Testis (tissue), 3 donors: ENCODE data around the gene MEG3. TPM values are rescaled to one million over a fixed set of nuclear protein-coding genes. Genes with fewer than 3 reads are reported as not detected.

Experiments used
- DNase-seq: peaks from one replicate; pipeline ENCODE4 v3.0.0-alpha.2; 2019
- H3K27ac ChIP-seq, 2 donors: fragments of 200-600 bp; sonication (generic); one replicate each; pipeline ENCODE4 v1.5.1; 2019
- H3K27me3 ChIP-seq: fragments of 200-600 bp; sonication (generic); one replicate; pipeline ENCODE4 v1.5.1; 2019
- H3K36me3 ChIP-seq: fragments of 200-600 bp; sonication (generic); one replicate; pipeline ENCODE4 v1.5.1; 2017; ENCODE audit warnings: low read depth; ENCODE audit errors: missing control alignments
- H3K4me1 ChIP-seq: fragments of 200-600 bp; sonication (generic); one replicate; pipeline ENCODE4 v1.5.1; 2019
- H3K4me3 ChIP-seq, 2 donors: fragments of 200-600 bp; sonication (generic); one replicate each; pipeline ENCODE4 v1.5.1; 2017 to 2019
- H3K9me3 ChIP-seq: fragments of 200-600 bp; sonication (generic); one replicate; pipeline ENCODE4 v1.5.1; 2017
- POLR2A ChIP-seq: fragments of 450-650 bp; IDR thresholded peaks from one replicate; pipeline ENCODE4 v1.6.1; 2017; ENCODE audit warnings: antibody characterized with exemption, mild to moderate bottlenecking, moderate library complexity
- WGBS, 2 donors: methylation state at CpG; one replicate each; pipeline ENCODE4 v1.1.5; 2018; 5-methylcytosine and 5-hydroxymethylcytosine counted together
- intact Hi-C: fragments of 100-400 bp; cut with DNase I; formaldehyde crosslinking; loops from one replicate; pipeline ENCODE4 v1.15.1; 2023; ENCODE audit warnings: low total_unique reads
- polyA plus RNA-seq: library from polyadenylated mRNA; stranded (reverse); fragments of 350-450 nt; fragmentation: Illumina TruSeq; extraction: RNeasy Lipid Tissue Mini Kit (QIAGEN cat#74804); gene quantifications from one replicate; pipeline ENCODE4 v1.2.3, GENCODE V29; 2014; ENCODE audit warnings: low read depth, low replicate concordance; ENCODE audit not compliant: insufficient read depth
- total RNA-seq, 2 donors: library from RNA; depleted of rRNA; stranded (reverse); fragments of >200 nt; gene quantifications; one replicate each; pipeline ENCODE4 v1.2.3, GENCODE V29; 2016
- TF ChIP-seq, protein P1 (sequence below), 3 experiments: fragments of 450-650 bp in 2 of 3; fragments of 200-600 bp in 1 of 3; sonication (generic) in 1 of 3; IDR thresholded peaks; one replicate each; pipeline ENCODE4 v1.5.1; 2016 to 2019; ENCODE audit warnings: antibody characterized with exemption in 3 of 3, mild to moderate bottlenecking in 2 of 3, moderate library complexity in 1 of 3

MEG3 gene
- total and polyA plus RNA-seq, 3 donors from 2014 or later: 107 to 324 (median 228) TPM

DNA sequence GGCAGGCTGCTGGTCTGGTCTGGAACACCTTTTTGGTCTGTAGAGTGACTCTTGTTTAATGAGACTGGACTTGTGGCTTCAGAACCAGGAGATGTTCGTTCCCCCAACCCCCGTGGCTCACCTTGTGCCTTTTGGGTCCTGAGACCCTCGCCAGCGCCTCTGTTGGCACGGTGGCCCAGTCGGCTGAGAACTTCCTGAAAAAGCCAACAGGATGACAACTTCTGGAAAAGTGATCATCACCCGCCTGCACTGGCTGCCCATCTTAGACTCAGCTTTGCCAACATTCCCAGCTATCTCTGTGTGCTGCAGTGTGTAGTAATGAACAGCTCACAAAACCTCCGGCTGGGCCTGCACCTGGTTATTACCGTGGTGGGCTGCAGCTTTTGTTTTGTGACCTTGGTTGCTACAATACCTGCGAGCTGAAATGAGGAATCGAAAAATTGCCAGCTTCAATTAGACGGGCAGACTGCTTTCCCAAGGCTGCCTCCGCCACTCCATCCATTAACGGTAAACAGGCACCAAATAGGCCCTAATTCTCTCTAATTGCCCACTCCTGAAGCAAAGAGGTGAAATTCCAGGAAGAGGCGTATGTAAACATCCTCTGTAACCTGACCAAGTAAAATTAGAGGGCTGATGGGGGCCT, 16.0 kb downstream of the MEG3 start:
- no peak overlapping the region for H3K27ac ChIP-seq
- WGBS, 2 donors: 79 to 81% methylated on average over 15 of the region's 15 CpGs
- intact Hi-C loops: no loop called here
- H3K4me1 ChIP-seq: peaks cover 8% of the 10 kb centered on the region
- no peak overlapping the region for H3K4me3 ChIP-seq
- no peak for TF ChIP-seq POLR2A
- TF ChIP-seq, protein P1, sequence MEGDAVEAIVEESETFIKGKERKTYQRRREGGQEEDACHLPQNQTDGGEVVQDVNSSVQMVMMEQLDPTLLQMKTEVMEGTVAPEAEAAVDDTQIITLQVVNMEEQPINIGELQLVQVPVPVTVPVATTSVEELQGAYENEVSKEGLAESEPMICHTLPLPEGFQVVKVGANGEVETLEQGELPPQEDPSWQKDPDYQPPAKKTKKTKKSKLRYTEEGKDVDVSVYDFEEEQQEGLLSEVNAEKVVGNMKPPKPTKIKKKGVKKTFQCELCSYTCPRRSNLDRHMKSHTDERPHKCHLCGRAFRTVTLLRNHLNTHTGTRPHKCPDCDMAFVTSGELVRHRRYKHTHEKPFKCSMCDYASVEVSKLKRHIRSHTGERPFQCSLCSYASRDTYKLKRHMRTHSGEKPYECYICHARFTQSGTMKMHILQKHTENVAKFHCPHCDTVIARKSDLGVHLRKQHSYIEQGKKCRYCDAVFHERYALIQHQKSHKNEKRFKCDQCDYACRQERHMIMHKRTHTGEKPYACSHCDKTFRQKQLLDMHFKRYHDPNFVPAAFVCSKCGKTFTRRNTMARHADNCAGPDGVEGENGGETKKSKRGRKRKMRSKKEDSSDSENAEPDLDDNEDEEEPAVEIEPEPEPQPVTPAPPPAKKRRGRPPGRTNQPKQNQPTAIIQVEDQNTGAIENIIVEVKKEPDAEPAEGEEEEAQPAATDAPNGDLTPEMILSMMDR (IDR thresholded peaks at IDR 0.05): no peak
- H3K9me3 ChIP-seq: no peaks in the 10 kb centered on the region
- no peaks in the 10 kb centered on the region for H3K27me3 ChIP-seq
- no peak for DNase-seq
- H3K36me3 ChIP-seq: no peaks in the 10 kb centered on the region

DNA sequence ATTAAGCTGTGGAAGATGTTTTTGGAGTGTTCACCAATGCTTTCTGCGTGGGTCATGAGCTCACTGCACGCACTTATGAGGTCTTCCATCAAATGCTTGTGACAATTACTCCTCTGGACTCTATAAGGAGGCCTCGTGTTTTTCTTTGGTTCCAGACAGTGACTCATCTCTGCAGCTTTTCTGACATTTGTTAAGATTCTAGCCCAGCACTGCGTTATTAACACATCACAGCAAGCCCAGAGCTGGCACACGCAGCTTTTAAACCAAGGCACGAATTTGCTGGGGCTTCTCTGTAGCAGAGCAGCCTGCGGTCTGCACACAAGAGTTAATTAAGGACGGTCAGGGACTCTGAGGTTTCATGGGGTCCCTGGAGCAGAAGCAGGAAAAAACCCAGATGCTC, 16.9 kb downstream of the MEG3 start:
- no peak for TF ChIP-seq POLR2A
- TF ChIP-seq, protein P1 (IDR thresholded peaks at IDR 0.05): no peak
- Histone ChIP-seq H3K27me3 (no peaks in the 10 kb centered on the region), H3K36me3 (no peaks in the 10 kb centered on the region), H3K4me3 (no peak overlapping the region), H3K9me3 (no peaks in the 10 kb centered on the region), H3K4me1 (peaks cover 8% of the 10 kb centered on the region), H3K27ac (no peak overlapping the region)
- DNase-seq: no peak
- intact Hi-C loops: no loop called here
- 49 to 72% methylated on average over 8 of the region's 8 CpGs for WGBS, 2 donors

DNA sequence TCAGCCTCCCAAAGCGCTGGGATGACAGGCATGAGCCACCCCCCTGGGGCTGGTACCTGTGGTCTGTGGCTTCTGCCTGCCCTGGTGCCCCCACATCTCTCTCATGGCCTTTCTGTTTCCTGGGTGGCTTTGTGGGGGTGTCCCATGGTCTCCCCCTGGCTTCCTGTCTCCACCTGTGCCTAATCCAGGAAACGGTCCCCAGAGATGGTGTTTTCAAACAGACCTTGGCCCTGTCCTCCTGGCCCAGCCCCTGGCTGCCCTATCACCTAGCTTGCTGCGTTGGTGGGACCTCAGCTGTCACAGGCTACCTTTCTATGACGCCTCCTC, 18.1 kb downstream of the MEG3 start:
- H3K27ac ChIP-seq: no peak overlapping the region
- H3K27me3 ChIP-seq: no peaks in the 10 kb centered on the region
- intact Hi-C loops: no loop called here
- H3K36me3 ChIP-seq: no peaks in the 10 kb centered on the region
- H3K9me3 ChIP-seq: no peaks in the 10 kb centered on the region
- TF ChIP-seq, protein P1 (IDR thresholded peaks at IDR 0.05): no peak
- TF ChIP-seq POLR2A: no peak
- no peak overlapping the region for H3K4me3 ChIP-seq
- DNase-seq: no peak
- peaks cover 8% of the 10 kb centered on the region for H3K4me1 ChIP-seq
- 91 to 95% methylated on average over 4 of the region's 4 CpGs for WGBS, 2 donors

DNA sequence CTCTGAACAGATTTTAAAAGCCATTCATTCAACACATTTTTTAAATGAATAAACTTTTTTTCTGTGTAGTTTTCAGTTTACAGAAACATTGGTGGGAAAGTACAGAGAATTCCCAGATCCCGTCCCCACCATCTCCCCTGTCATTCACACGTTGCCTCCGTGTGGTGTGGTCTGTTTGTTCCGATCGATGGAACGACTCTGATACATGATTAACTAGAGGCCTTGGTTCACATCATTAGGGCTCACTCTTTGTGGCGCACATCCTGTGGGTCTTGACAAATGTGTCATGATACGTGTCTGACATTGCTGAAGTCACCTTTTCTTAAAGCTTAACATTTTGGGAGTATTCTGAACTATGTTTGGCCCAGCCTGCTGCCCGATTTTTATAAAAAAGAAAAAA, 18.5 kb downstream of the MEG3 start:
- no peak for DNase-seq
- TF ChIP-seq POLR2A: no peak
- TF ChIP-seq, protein P1 (IDR thresholded peaks at IDR 0.05): no peak
- WGBS, 2 donors: 82% methylated on average over 9 of the region's 9 CpGs
- Histone ChIP-seq H3K27me3 (no peaks in the 10 kb centered on the region), H3K4me1 (peaks cover 6% of the 10 kb centered on the region), H3K36me3 (no peaks in the 10 kb centered on the region), H3K9me3 (no peaks in the 10 kb centered on the region), H3K4me3 (no peak overlapping the region), H3K27ac (no peak overlapping the region)
- intact Hi-C loops: no loop called here

DNA sequence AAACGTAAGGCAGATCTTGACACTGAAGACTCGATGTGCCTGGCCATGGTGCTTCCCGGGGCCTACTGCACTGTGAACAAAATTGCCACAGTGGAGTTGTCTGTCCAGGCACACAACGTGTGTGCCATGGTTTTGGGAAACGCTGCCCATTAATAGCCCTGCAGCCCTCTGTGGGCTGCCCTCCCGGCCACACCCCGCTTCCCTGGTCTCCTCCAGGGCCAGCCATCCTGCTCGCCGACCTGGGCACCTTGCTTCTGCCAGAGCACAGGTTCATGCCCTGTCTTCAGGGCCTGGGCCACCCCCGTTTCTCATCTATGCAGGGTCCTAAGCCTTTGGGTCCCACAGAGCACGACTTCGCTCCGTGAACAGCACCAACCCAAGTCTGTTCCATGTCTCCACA, 18.9 kb downstream of the MEG3 start:
- WGBS, 2 donors: 89 to 93% methylated on average over 5 to 13 of the region's 13 CpGs
- intact Hi-C loops: no loop called here
- Histone ChIP-seq H3K4me3 (no peak overlapping the region), H3K4me1 (peaks cover 4% of the 10 kb centered on the region), H3K36me3 (no peaks in the 10 kb centered on the region), H3K27me3 (no peaks in the 10 kb centered on the region), H3K9me3 (no peaks in the 10 kb centered on the region), H3K27ac (no peak overlapping the region)
- TF ChIP-seq POLR2A: no peak
- TF ChIP-seq, protein P1 (IDR thresholded peaks at IDR 0.05): no peak
- no peak for DNase-seq
